Heart left ventricle (tissue), 13 donors: Measurements from ENCODE around the gene CHEK1.

Experiments used
- POLR2A ChIP-seq, 2 donors: fragments of 450-650 bp; IDR thresholded peaks; one replicate each; pipeline ENCODE4 v1.6.1; 2017; ENCODE audit warnings: antibody characterized with exemption in 2 of 2, mild to moderate bottlenecking in 2 of 2, moderate library complexity in 2 of 2
- TF ChIP-seq, protein P1 (sequence below), 12 donors: fragments of 200-600 bp; sonication (generic) in 4 of 12; IDR thresholded peaks; one replicate each; pipeline versions ENCODE4 v1.5.0 to v1.8.0; 2018 to 2022; ENCODE audit warnings: antibody characterized with exemption in 12 of 12, mild to moderate bottlenecking in 5 of 12
- donor health status: ischemic (EF 13 %, LVEDD 7.1; RV severe dilation, severe dysfunction).
- donor health status: DM: no; HTN: yes; CAD: no.
- donor health status: DM: no; HTN: no; CAD: no.
- donor health status: ischemic (EF 25% LVEDD 6.9; RV normal size, moderate dysfunction).
- donor health status: ischemic (EF 25% LVEDD 5.7; RV mildly dilated, moderate dysfunction).
- donor health status: ischemic (EF 35%, LVEDD 5.7; RV mildly dilated, moderate dysfunction).
- donor health status: nonischemic (EF 11% LVEDD 7.7; RV severe dilation, severe dysfunction).
- donor health status: DM: yes; HTN: yes; CAD: no.
- donor health status: PGD.
- donor health status: ischemic (EF 29% LVEDD 5.4; RV normal size, mild dysfunction).
- donor health status: nonischemic (EF 23%, LVEDD 6.1; RV moderate dilation, normal function).

DNA sequence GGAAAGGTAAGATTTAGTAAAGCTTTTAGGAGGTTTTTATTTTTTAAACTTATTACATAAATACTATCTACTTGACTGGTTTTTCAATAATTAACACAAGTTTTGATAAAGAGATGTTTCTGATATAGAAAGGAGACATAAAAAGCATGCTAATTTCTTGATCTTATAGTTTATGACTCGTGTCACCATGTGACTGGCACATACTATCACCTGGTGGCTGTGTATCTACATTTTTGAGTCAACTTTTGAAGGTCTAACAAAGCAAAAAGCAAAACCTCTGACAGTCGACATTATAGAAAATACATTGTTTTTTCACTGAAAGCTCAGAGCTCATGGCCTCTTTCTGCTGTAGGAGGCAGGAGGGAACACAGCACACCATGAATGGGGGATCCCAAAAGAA lies 54.9 kb downstream of the CHEK1 start:
- no peak for TF ChIP-seq POLR2A (IDR thresholded peaks at IDR 0.05)
- TF ChIP-seq, protein P1, sequence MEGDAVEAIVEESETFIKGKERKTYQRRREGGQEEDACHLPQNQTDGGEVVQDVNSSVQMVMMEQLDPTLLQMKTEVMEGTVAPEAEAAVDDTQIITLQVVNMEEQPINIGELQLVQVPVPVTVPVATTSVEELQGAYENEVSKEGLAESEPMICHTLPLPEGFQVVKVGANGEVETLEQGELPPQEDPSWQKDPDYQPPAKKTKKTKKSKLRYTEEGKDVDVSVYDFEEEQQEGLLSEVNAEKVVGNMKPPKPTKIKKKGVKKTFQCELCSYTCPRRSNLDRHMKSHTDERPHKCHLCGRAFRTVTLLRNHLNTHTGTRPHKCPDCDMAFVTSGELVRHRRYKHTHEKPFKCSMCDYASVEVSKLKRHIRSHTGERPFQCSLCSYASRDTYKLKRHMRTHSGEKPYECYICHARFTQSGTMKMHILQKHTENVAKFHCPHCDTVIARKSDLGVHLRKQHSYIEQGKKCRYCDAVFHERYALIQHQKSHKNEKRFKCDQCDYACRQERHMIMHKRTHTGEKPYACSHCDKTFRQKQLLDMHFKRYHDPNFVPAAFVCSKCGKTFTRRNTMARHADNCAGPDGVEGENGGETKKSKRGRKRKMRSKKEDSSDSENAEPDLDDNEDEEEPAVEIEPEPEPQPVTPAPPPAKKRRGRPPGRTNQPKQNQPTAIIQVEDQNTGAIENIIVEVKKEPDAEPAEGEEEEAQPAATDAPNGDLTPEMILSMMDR (IDR thresholded peaks at IDR 0.05): no peak
